ENCODE data around the gene IPO9. TPM values are rescaled to one million over a fixed set of nuclear protein-coding genes. Genes with fewer than 3 reads are reported as not detected.

The IPO9 gene
- total RNA-seq, 1 experiment from 2014 or later, result 106 TPM

- DNase-seq (ENCODE audit: low read depth, low spot score), result no peak
- Histone ChIP-seq H3K27me3 (ENCODE audit: control insufficient read depth, insufficient read depth, low read length) (no peaks in the 10 kb centered on the region), H3K36me3 (ENCODE audit: control insufficient read depth, insufficient read depth, low read length) (no peaks in the 10 kb centered on the region), H3K9me3 (ENCODE audit: control insufficient read depth, insufficient read depth, low read depth, low read length) (no peaks in the 10 kb centered on the region), H3K4me3 (ENCODE audit: low read depth in 2 of 2, low read length in 2 of 2) (no peak overlapping the region), H3K4me1 (ENCODE audit: control insufficient read depth, insufficient read depth, low read length) (no peaks in the 10 kb centered on the region), H3K27ac (ENCODE audit: low read length) (no peak overlapping the region)
- in situ Hi-C loops (cut with HindIII; ENCODE audit: low pct_unique_long_range_greater_than_20kb, low sequenced_read_pairs), result no loop called here
- no peak for TF ChIP-seq TCF7L2 (IDR thresholded peaks at IDR 0.05; ENCODE audit: low read depth, low read length)
- no peak for TF ChIP-seq SIN3A (IDR thresholded peaks at IDR 0.05; ENCODE audit: borderline replicate concordance, insufficient read depth, low read depth, low read length)
- no peak for TF ChIP-seq REST (IDR thresholded peaks at IDR 0.05; ENCODE audit: insufficient read depth in 1 of 2, low read depth in 2 of 2, low read length in 1 of 2)
- no peak for TF ChIP-seq POLR2AphosphoS5 (IDR thresholded peaks at IDR 0.05; ENCODE audit: low read depth, low read length)
- TF ChIP-seq CTCF (IDR thresholded peaks at IDR 0.05), result no peak
- POLR2A ChIA-PET, result no interaction called here
- CTCF ChIA-PET, result interaction anchor here (1.5 kb wide), 1 partner anchor 17 kb away, joined by 3 read pairs; no protein-coding TSS in a partner anchor
- intact Hi-C loops (cut with micrococcal nuclease; ENCODE audit: unreplicated experiment), result no loop called here
- no peak for ATAC-seq
- no TSS peak for BruUV-seq (replicated peaks)
Measured at GRCh38 chr1:201912832-201913231, 83.9 kb downstream of the IPO9 start.

- no peak for ATAC-seq
- H3K4me1 ChIP-seq (ENCODE audit: control insufficient read depth, insufficient read depth, low read length), result no peaks in the 10 kb centered on the region
- no peak for DNase-seq (ENCODE audit: low read depth, low spot score)
- intact Hi-C loops (cut with micrococcal nuclease; ENCODE audit: unreplicated experiment), result no loop called here
- H3K27ac ChIP-seq (ENCODE audit: low read length), result no peak overlapping the region
- no peak overlapping the region for H3K4me3 ChIP-seq (ENCODE audit: low read depth in 2 of 2, low read length in 2 of 2)
- H3K9me3 ChIP-seq (ENCODE audit: control insufficient read depth, insufficient read depth, low read depth, low read length), result no peaks in the 10 kb centered on the region
- H3K27me3 ChIP-seq (ENCODE audit: control insufficient read depth, insufficient read depth, low read length), result no peaks in the 10 kb centered on the region
- no TSS peak for BruUV-seq (replicated peaks)
- H3K36me3 ChIP-seq (ENCODE audit: control insufficient read depth, insufficient read depth, low read length), result no peaks in the 10 kb centered on the region
- CTCF ChIA-PET, result no interaction called here
- POLR2A ChIA-PET, result no interaction called here
- TF ChIP-seq CTCF (IDR thresholded peaks at IDR 0.05) (no peak), REST (IDR thresholded peaks at IDR 0.05; ENCODE audit: insufficient read depth in 1 of 2, low read depth in 2 of 2, low read length in 1 of 2) (no peak), POLR2AphosphoS5 (IDR thresholded peaks at IDR 0.05; ENCODE audit: low read depth, low read length) (no peak), SIN3A (IDR thresholded peaks at IDR 0.05; ENCODE audit: borderline replicate concordance, insufficient read depth, low read depth, low read length) (no peak), TCF7L2 (IDR thresholded peaks at IDR 0.05; ENCODE audit: low read depth, low read length) (no peak)
- in situ Hi-C loops (cut with HindIII; ENCODE audit: low pct_unique_long_range_greater_than_20kb, low sequenced_read_pairs), result no loop called here
Measured at GRCh38 chr1:201914456-201915235, 85.7 kb downstream of the IPO9 start.
